Parathyroid adenoma (tissue), 2 donors: ENCODE results near the gene KIF18A.
A peak's percentile ranks its signal among the peaks of the same experiment; 100 is the strongest.

ENCODE experiments used
- H2AFZ ChIP-seq: fragments of 300-600 bp; sonication (generic); one replicate; pipeline ENCODE4 v1.7.0; 2017; ENCODE audit warnings: antibody characterized with exemption, mild to moderate bottlenecking
- H3K27ac ChIP-seq: fragments of 300-600 bp; sonication (generic); one replicate; pipeline ENCODE4 v1.7.0; 2017
- H3K27me3 ChIP-seq: fragments of 300-600 bp; sonication (generic); one replicate; pipeline ENCODE4 v1.7.0; 2017; ENCODE audit warnings: low read length; ENCODE audit not compliant: control insufficient read depth, insufficient read depth
- H3K36me3 ChIP-seq: fragments of 300-600 bp; sonication (generic); one replicate; pipeline ENCODE4 v1.7.0; 2017; ENCODE audit warnings: low read length; ENCODE audit not compliant: control insufficient read depth, insufficient read depth
- H3K4me1 ChIP-seq: fragments of 300-600 bp; sonication (generic); one replicate; pipeline ENCODE4 v1.7.0; 2017; ENCODE audit warnings: control low read depth
- H3K4me2 ChIP-seq: fragments of 300-600 bp; sonication (generic); one replicate; pipeline ENCODE4 v1.7.0; 2017; ENCODE audit warnings: low read length
- H3K4me3 ChIP-seq: fragments of 300-600 bp; sonication (generic); one replicate; pipeline ENCODE4 v1.7.0; 2017; ENCODE audit warnings: low read depth, low read length
- H3K79me2 ChIP-seq: fragments of 300-600 bp; sonication (generic); one replicate; pipeline ENCODE4 v1.7.0; 2017; ENCODE audit warnings: control low read depth
- H3K9ac ChIP-seq: fragments of 300-600 bp; sonication (generic); one replicate; pipeline ENCODE4 v1.7.0; 2017; ENCODE audit warnings: mild to moderate bottlenecking
- H3K9me3 ChIP-seq: fragments of 300-600 bp; sonication (generic); one replicate; pipeline ENCODE4 v1.7.0; 2017; ENCODE audit warnings: low read length; ENCODE audit not compliant: control insufficient read depth
- CTCF ChIP-seq: fragments of 300-600 bp; sonication (generic); IDR thresholded peaks from one replicate; pipeline ENCODE4 v1.7.0; 2017; ENCODE audit warnings: antibody characterized with exemption, mild to moderate bottlenecking
- donor health status: primary hyperparathyroidism.

KIF18A gene

GRCh38 chr11:28107750-28108618, at the start of gene KIF18A, which contains the start of gene METTL15:
KIF18A (minus strand) TSS chr11:28108156; CDS start chr11:28097947, 10,209 bp downstream.
METTL15 (plus strand) TSS chr11:28108388; CDS start chr11:28113335, 4,947 bp downstream.
- no peak for TF ChIP-seq CTCF
- Histone ChIP-seq H3K4me2 (peak within 1 kb of the TSS; percentile 84), H3K79me2 (peaks cover 4% of the 10 kb centered on the region), H3K27ac (peak within 1 kb of the TSS; percentile 64), H3K4me1 (no peaks in the 10 kb centered on the region), H3K36me3 (no peaks in the 10 kb centered on the region), H3K4me3 (peak within 1 kb of the TSS; percentile 73), H3K27me3 (no peaks in the 10 kb centered on the region), H2AFZ (peak within 1 kb of the TSS; percentile 82), H3K9me3 (no peaks in the 10 kb centered on the region), H3K9ac (no peak within 1 kb of the TSS)

GRCh38 chr11:28153586-28153985, 45.6 kb upstream of the KIF18A start:
- Histone ChIP-seq H3K27ac (no peak overlapping the region), H3K4me1 (no peaks in the 10 kb centered on the region), H2AFZ (no peak overlapping the region), H3K36me3 (no peaks in the 10 kb centered on the region), H3K9ac (no peak overlapping the region), H3K79me2 (no peaks in the 10 kb centered on the region), H3K9me3 (no peaks in the 10 kb centered on the region), H3K4me2 (no peak overlapping the region), H3K4me3 (no peak overlapping the region), H3K27me3 (no peaks in the 10 kb centered on the region)
- TF ChIP-seq CTCF, result no peak

DNA sequence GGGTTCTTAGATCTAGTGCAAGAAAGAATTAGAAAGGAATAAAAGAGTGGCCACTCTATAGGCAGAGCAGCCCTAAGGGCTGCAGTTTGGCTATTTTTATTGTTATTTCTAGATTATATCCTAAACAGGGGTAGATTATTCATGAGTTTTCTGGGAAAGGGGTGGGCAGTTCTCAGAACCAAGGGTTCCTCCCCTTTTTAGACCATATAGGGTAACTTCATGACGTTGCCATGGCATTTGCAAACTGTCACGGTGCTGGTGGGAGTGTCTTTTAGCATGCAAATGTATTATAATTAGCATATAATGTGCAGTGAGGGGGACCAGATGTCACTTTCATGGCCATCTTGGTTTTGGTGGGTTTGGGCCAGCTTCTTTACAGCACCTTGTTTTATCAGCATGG, 44.8 kb upstream of the KIF18A start:
- H2AFZ ChIP-seq, result no peak overlapping the region
- H3K9me3 ChIP-seq, result no peaks in the 10 kb centered on the region
- no peak for TF ChIP-seq CTCF
- no peak overlapping the region for H3K27ac ChIP-seq
- H3K79me2 ChIP-seq, result no peaks in the 10 kb centered on the region
- H3K4me1 ChIP-seq, result no peaks in the 10 kb centered on the region
- no peak overlapping the region for H3K4me3 ChIP-seq
- H3K27me3 ChIP-seq, result no peaks in the 10 kb centered on the region
- no peak overlapping the region for H3K9ac ChIP-seq
- H3K36me3 ChIP-seq, result no peaks in the 10 kb centered on the region
- no peak overlapping the region for H3K4me2 ChIP-seq

- no peaks in the 10 kb centered on the region for H3K27me3 ChIP-seq
- H3K9ac ChIP-seq, result no peak overlapping the region
- TF ChIP-seq CTCF, result no peak
- H3K4me2 ChIP-seq, result no peak overlapping the region
- H2AFZ ChIP-seq, result no peak overlapping the region
- no peaks in the 10 kb centered on the region for H3K4me1 ChIP-seq
- H3K36me3 ChIP-seq, result no peaks in the 10 kb centered on the region
- no peak overlapping the region for H3K27ac ChIP-seq
- H3K4me3 ChIP-seq, result no peak overlapping the region
- no peaks in the 10 kb centered on the region for H3K9me3 ChIP-seq
- no peaks in the 10 kb centered on the region for H3K79me2 ChIP-seq
Observed at GRCh38 chr11:28146123-28146751, 38.3 kb upstream of the KIF18A start.
